Smooth muscle cell (in vitro differentiated cells): ENCODE results near the gene ASPDH. TPM values are rescaled to one million over a fixed set of nuclear protein-coding genes. Genes with fewer than 3 reads are reported as not detected.

Source experiments
- DNase-seq: peaks from one replicate; lab custom pipeline; 2025; ENCODE audit not compliant: unreplicated experiment; lab: John Stamatoyannopoulos, UW
- H2AFZ ChIP-seq: fragments of 200-600 bp; sonication (generic); 2 replicates; pipeline ENCODE4 v1.6.0; 2016; ENCODE audit warnings: antibody characterized with exemption, low read depth, mild to moderate bottlenecking
- H3F3A ChIP-seq: fragments of 200-600 bp; sonication (generic); 2 replicates; pipeline ENCODE4 v1.6.0; 2017; ENCODE audit warnings: antibody characterized with exemption, low read depth
- H3K27ac ChIP-seq: fragments of 200-600 bp; sonication (generic); 2 replicates; pipeline ENCODE4 v1.5.1; 2016; ENCODE audit warnings: low read depth, mild to moderate bottlenecking
- H3K27me3 ChIP-seq: fragments of 200-600 bp; sonication (generic); 2 replicates; pipeline ENCODE4 v1.6.1; 2016; ENCODE audit warnings: low read depth, mild to moderate bottlenecking
- H3K36me3 ChIP-seq: fragments of 200-600 bp; sonication (generic); 2 replicates; pipeline ENCODE4 v1.5.1; 2016; ENCODE audit warnings: low read depth
- H3K4me1 ChIP-seq: fragments of 200-600 bp; sonication (generic); 2 replicates; pipeline ENCODE4 v1.5.1; 2016; ENCODE audit warnings: low read depth
- H3K4me2 ChIP-seq: fragments of 200-600 bp; sonication (generic); 2 replicates; pipeline ENCODE4 v1.6.0; 2016; ENCODE audit warnings: mild to moderate bottlenecking
- H3K4me3 ChIP-seq: fragments of 200-600 bp; sonication (generic); 2 replicates; pipeline ENCODE4 v1.5.1; 2016; ENCODE audit warnings: mild to moderate bottlenecking
- H3K79me2 ChIP-seq: fragments of 200-600 bp; sonication (generic); 2 replicates; pipeline ENCODE4 v1.6.0; 2016; ENCODE audit warnings: low read depth, mild to moderate bottlenecking
- H3K9ac ChIP-seq: fragments of 200-600 bp; sonication (generic); 2 replicates; pipeline ENCODE4 v1.6.0; 2016; ENCODE audit warnings: low read depth
- H3K9me3 ChIP-seq: fragments of 200-600 bp; sonication (generic); replicated peaks from 2 replicates; pipeline ENCODE4 v1.5.1; 2016; ENCODE audit warnings: low read depth
- H4K20me1 ChIP-seq: fragments of 200-600 bp; sonication (generic); 2 replicates; pipeline ENCODE4 v1.6.0; 2016; ENCODE audit warnings: low read depth
- WGBS: methylation state at CpG from one replicate; pipeline ENCODE4 v1.1.7; 2016; ENCODE audit warnings: low lambda C conversion rate; 5-methylcytosine and 5-hydroxymethylcytosine counted together
- polyA plus RNA-seq: library from polyadenylated mRNA; unstranded; fragments of >200 nt; fragmentation: Nextera tagmentation; extraction: Ambion mirVana; gene quantifications from 2 replicates; pipeline ENCODE4 v1.2.1, GENCODE V29; 2016
- total RNA-seq: library from RNA; depleted of rRNA; stranded (reverse); fragments of >200 nt; gene quantifications from 2 replicates; pipeline ENCODE4 v1.2.3, GENCODE V29; 2014
- TF ChIP-seq, protein P1 (sequence below): fragments of 200-600 bp; sonication (generic); IDR thresholded peaks from 2 replicates; pipeline ENCODE4 v1.5.1; 2017; ENCODE audit warnings: borderline replicate concordance, mild to moderate bottlenecking, antibody characterized with exemption; ENCODE audit not compliant: insufficient read depth, poor library complexity, severe bottlenecking

The ASPDH gene
- total and polyA plus RNA-seq, 2 experiments from 2014 or later = not detected

DNA sequence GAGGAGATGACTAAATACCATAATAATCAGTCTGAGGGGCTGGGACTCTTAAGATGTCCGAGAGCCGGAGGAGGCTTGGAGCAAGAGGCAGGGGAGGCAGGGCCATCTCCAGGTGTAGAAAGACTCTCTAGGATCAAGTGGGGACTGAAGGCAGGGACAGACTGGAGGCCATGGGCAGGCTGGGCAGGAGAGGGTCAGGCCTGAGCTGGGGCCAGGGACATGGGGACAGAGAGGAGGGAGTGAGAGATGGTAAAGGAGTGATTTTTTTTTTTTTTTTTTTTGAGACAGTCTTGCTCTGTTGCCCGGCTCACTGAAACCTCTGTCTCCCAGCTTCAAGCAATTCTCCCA lies 4.9 kb downstream of the ASPDH start:
- Histone ChIP-seq H3K9ac (no peak overlapping the region), H3K4me1 (peaks cover 4% of the 10 kb centered on the region), H3K27me3 (no peaks in the 10 kb centered on the region), H3K79me2 (no peaks in the 10 kb centered on the region), H3K4me3 (no peak overlapping the region), H3K27ac (no peak overlapping the region), H2AFZ (no peak overlapping the region), H3F3A (no peaks in the 10 kb centered on the region), H3K4me2 (no peak overlapping the region), H4K20me1 (no peaks in the 10 kb centered on the region), H3K36me3 (no peaks in the 10 kb centered on the region), H3K9me3 (no peaks in the 10 kb centered on the region)
- TF ChIP-seq, protein P1, sequence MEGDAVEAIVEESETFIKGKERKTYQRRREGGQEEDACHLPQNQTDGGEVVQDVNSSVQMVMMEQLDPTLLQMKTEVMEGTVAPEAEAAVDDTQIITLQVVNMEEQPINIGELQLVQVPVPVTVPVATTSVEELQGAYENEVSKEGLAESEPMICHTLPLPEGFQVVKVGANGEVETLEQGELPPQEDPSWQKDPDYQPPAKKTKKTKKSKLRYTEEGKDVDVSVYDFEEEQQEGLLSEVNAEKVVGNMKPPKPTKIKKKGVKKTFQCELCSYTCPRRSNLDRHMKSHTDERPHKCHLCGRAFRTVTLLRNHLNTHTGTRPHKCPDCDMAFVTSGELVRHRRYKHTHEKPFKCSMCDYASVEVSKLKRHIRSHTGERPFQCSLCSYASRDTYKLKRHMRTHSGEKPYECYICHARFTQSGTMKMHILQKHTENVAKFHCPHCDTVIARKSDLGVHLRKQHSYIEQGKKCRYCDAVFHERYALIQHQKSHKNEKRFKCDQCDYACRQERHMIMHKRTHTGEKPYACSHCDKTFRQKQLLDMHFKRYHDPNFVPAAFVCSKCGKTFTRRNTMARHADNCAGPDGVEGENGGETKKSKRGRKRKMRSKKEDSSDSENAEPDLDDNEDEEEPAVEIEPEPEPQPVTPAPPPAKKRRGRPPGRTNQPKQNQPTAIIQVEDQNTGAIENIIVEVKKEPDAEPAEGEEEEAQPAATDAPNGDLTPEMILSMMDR = no peak
- 69% methylated on average over 3 of the region's 3 CpGs for WGBS
- no peak for DNase-seq

DNA sequence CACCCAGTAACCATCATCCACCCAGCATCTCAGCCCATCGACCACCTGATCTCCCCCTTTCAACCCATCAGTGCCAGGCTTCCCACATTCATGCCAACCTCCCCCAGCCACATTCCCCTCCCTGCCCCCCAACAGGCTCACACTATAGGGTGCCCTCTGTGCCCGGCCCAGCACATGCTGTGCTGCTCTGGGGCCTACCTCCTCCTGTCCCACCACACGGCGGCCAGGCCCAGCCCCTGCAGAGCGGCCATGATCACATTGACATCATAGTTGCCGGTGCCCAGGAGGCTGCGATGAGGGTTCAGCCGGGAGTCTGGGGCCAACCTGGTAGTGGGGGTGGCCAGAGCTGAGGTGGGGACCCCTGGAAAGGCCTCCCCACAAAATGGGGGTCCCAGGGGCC lies 6.3 kb downstream of the ASPDH start:
- H3K79me2 ChIP-seq = no peaks in the 10 kb centered on the region
- no peaks in the 10 kb centered on the region for H3K36me3 ChIP-seq
- H3K4me1 ChIP-seq = peaks cover 4% of the 10 kb centered on the region
- H3K4me2 ChIP-seq = no peak overlapping the region
- H2AFZ ChIP-seq = no peak overlapping the region
- TF ChIP-seq, protein P1 = no peak
- no peak overlapping the region for H3K4me3 ChIP-seq
- H3K27me3 ChIP-seq = no peaks in the 10 kb centered on the region
- no peak overlapping the region for H3K27ac ChIP-seq
- H3K9me3 ChIP-seq = no peaks in the 10 kb centered on the region
- WGBS = 95% methylated on average over 8 of the region's 8 CpGs
- no peaks in the 10 kb centered on the region for H3F3A ChIP-seq
- H4K20me1 ChIP-seq = no peaks in the 10 kb centered on the region
- no peak overlapping the region for H3K9ac ChIP-seq
- DNase-seq = no peak

DNA sequence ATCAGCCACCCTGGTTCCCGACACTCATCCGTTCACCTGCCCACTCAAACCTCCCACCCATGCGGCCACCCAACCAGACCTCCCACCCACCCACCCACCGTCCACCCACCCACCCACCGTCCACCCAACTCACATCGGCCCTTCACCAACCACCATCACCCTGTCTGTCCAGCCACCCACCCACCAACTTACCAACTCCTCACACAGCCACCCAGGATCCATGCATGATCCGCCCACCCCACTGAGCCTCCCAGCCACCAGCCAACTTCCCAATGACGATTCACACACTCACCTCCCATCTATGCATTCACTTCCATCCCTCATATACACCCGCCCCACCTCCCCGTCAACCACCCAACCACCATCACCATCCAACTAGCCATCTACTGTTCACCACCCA lies 7.0 kb downstream of the ASPDH start:
- TF ChIP-seq, protein P1 = no peak
- 100% methylated on average over 1 of the region's 10 CpGs for WGBS
- Histone ChIP-seq H3K9me3 (no peaks in the 10 kb centered on the region), H3K36me3 (no peaks in the 10 kb centered on the region), H3F3A (no peaks in the 10 kb centered on the region), H4K20me1 (no peaks in the 10 kb centered on the region), H3K27ac (no peak overlapping the region), H3K9ac (no peak overlapping the region), H3K79me2 (no peaks in the 10 kb centered on the region), H3K4me3 (no peak overlapping the region), H3K4me1 (peaks cover 4% of the 10 kb centered on the region), H2AFZ (no peak overlapping the region), H3K4me2 (no peak overlapping the region), H3K27me3 (no peaks in the 10 kb centered on the region)
- no peak for DNase-seq

GRCh38 chr19:50505856-50506611 lies 7.7 kb downstream of the ASPDH start:
- Histone ChIP-seq H3K4me2 (no peak overlapping the region), H3K79me2 (no peaks in the 10 kb centered on the region), H3K27me3 (no peaks in the 10 kb centered on the region), H3K4me1 (peaks cover 4% of the 10 kb centered on the region), H4K20me1 (no peaks in the 10 kb centered on the region), H2AFZ (no peak overlapping the region), H3K9ac (no peak overlapping the region), H3K36me3 (no peaks in the 10 kb centered on the region), H3F3A (no peaks in the 10 kb centered on the region), H3K27ac (no peak overlapping the region), H3K9me3 (no peaks in the 10 kb centered on the region), H3K4me3 (no peak overlapping the region)
- TF ChIP-seq, protein P1 = no peak
- WGBS = 96% methylated on average over 27 of the region's 30 CpGs
- DNase-seq = no peak
